DOHH2 (cell line): ENCODE results near the gene RMDN2.

Source experiments
- H3F3A ChIP-seq: fragments of 200-600 bp; sonication (generic), shearing (Covaris generic); 2 replicates; pipeline ENCODE4 v1.6.0; 2016; ENCODE audit warnings: antibody characterized with exemption, mild to moderate bottlenecking; ENCODE audit not compliant: control insufficient read depth, insufficient read depth
- H3K27ac ChIP-seq: fragments of 200-600 bp; sonication (generic); 2 replicates; pipeline ENCODE4 v1.5.1; 2014; ENCODE audit warnings: low read depth, mild to moderate bottlenecking, low read length, moderate library complexity
- H3K27me3 ChIP-seq: fragments of 200-600 bp; sonication (generic); 2 replicates; pipeline ENCODE4 v1.6.1; 2014; ENCODE audit warnings: mild to moderate bottlenecking, low read length, mixed read lengths; ENCODE audit not compliant: control insufficient read depth
- H3K36me3 ChIP-seq: fragments of 200-600 bp; sonication (generic); 2 replicates; pipeline ENCODE4 v1.6.1; 2014; ENCODE audit warnings: mild to moderate bottlenecking, low read length, moderate library complexity, mixed read lengths; ENCODE audit not compliant: control insufficient read depth
- H3K4me1 ChIP-seq: fragments of 200-600 bp; sonication (generic); 2 replicates; pipeline ENCODE4 v1.6.1; 2014; ENCODE audit warnings: mild to moderate bottlenecking, low read length, mixed read lengths; ENCODE audit not compliant: control insufficient read depth
- H3K4me2 ChIP-seq: fragments of 200-600 bp; sonication (generic); 2 replicates; pipeline ENCODE4 v1.6.0; 2014; ENCODE audit warnings: mild to moderate bottlenecking, low read length, moderate library complexity
- H3K4me3 ChIP-seq: fragments of 200-600 bp; sonication (generic); 2 replicates; pipeline ENCODE4 v1.5.1; 2014; ENCODE audit warnings: mild to moderate bottlenecking, low read length, mixed read lengths
- H3K79me2 ChIP-seq: fragments of 200-600 bp; sonication (generic); 2 replicates; pipeline ENCODE4 v1.6.1; 2014; ENCODE audit warnings: mild to moderate bottlenecking, low read length, mixed read lengths; ENCODE audit not compliant: control insufficient read depth
- H3K9me2 ChIP-seq: fragments of 200-600 bp; sonication (generic); replicated peaks from 2 replicates; pipeline ENCODE4 v1.6.1; 2014; ENCODE audit warnings: mild to moderate bottlenecking, low read length, mixed read lengths; ENCODE audit not compliant: control insufficient read depth
- H3K9me3 ChIP-seq: fragments of 200-600 bp; sonication (generic); 2 replicates; pipeline ENCODE4 v1.6.1; 2014; ENCODE audit warnings: antibody characterized with exemption, low read length, mixed read lengths; ENCODE audit not compliant: control insufficient read depth, insufficient read depth
- H4K20me1 ChIP-seq: fragments of 200-600 bp; sonication (generic); 2 replicates; pipeline ENCODE4 v1.6.0; 2014; ENCODE audit warnings: low read depth, mild to moderate bottlenecking, antibody characterized with exemption, low read length, moderate library complexity; ENCODE audit not compliant: control insufficient read depth, insufficient read depth
- CTCF ChIP-seq: fragments of 200-600 bp; sonication (generic); IDR thresholded peaks from one replicate; pipeline ENCODE4 v1.5.1; 2014; ENCODE audit warnings: antibody characterized with exemption, mild to moderate bottlenecking, low read depth, low read length; ENCODE audit not compliant: poor library complexity, severe bottlenecking
- EZH2phosphoT487 ChIP-seq: fragments of 200-600 bp; sonication (generic); IDR thresholded peaks from 2 replicates; pipeline ENCODE4 v1.6.1; 2017; ENCODE audit warnings: borderline replicate concordance, mild to moderate bottlenecking, antibody characterized with exemption, low read length, moderate library complexity, mixed read lengths

RMDN2 gene

GRCh38 chr2:38037757-38038621, 112.9 kb downstream of the RMDN2 start:
- Histone ChIP-seq H3K4me1 (no peaks in the 10 kb centered on the region), H3K27me3 (peaks cover 47% of the 10 kb centered on the region), H3K79me2 (no peaks in the 10 kb centered on the region), H4K20me1 (no peaks in the 10 kb centered on the region), H3F3A (no peaks in the 10 kb centered on the region), H3K36me3 (no peaks in the 10 kb centered on the region), H3K4me3 (no peak overlapping the region), H3K27ac (no peak overlapping the region), H3K4me2 (peak overlapping the region; percentile 1; the same call in 1 of the 2 replicates), H3K9me2 (no peaks in the 10 kb centered on the region), H3K9me3 (0 out of 2 replicates have a peak, but pooled peaks cover 2% of the 10 kb centered on the region)
- TF ChIP-seq CTCF: peak; percentile 21
- TF ChIP-seq EZH2phosphoT487: 0 out of 2 replicates have a peak, but pooled peaks have one; percentile 27

- Histone ChIP-seq H3K4me2 (no peak overlapping the region), H3K36me3 (no peaks in the 10 kb centered on the region), H3K27me3 (peaks cover 48% of the 10 kb centered on the region), H3F3A (no peaks in the 10 kb centered on the region), H3K9me2 (no peaks in the 10 kb centered on the region), H3K9me3 (0 out of 2 replicates have a peak, but pooled peaks cover 3% of the 10 kb centered on the region), H3K4me3 (no peak overlapping the region), H3K79me2 (no peaks in the 10 kb centered on the region), H3K4me1 (no peaks in the 10 kb centered on the region), H3K27ac (no peak overlapping the region), H4K20me1 (no peaks in the 10 kb centered on the region)
- TF ChIP-seq CTCF (no peak), EZH2phosphoT487 (no peak)
Measured at GRCh38 chr2:38038682-38039081, 113.6 kb downstream of the RMDN2 start.

GRCh38 chr2:38039121-38039910, 114.2 kb downstream of the RMDN2 start:
- Histone ChIP-seq H3K36me3 (no peaks in the 10 kb centered on the region), H3K4me2 (no peak overlapping the region), H4K20me1 (no peaks in the 10 kb centered on the region), H3F3A (no peaks in the 10 kb centered on the region), H3K4me3 (no peak overlapping the region), H3K9me3 (0 out of 2 replicates have a peak, but pooled peaks cover 3% of the 10 kb centered on the region), H3K4me1 (no peaks in the 10 kb centered on the region), H3K27ac (no peak overlapping the region), H3K27me3 (peaks cover 42% of the 10 kb centered on the region), H3K79me2 (no peaks in the 10 kb centered on the region), H3K9me2 (no peaks in the 10 kb centered on the region)
- no peak for TF ChIP-seq EZH2phosphoT487
- no peak for TF ChIP-seq CTCF
